GM15510 (cell line): Measurements from ENCODE around the gene LALBA.

Experiments used
- POLR2A ChIP-seq: IDR thresholded peaks from 3 replicates; pipeline ENCODE4 v1.6.1; 2011; ENCODE audit warnings: borderline replicate concordance; ENCODE audit not compliant: insufficient read length; ENCODE audit errors: extremely low read depth

Gene LALBA

DNA sequence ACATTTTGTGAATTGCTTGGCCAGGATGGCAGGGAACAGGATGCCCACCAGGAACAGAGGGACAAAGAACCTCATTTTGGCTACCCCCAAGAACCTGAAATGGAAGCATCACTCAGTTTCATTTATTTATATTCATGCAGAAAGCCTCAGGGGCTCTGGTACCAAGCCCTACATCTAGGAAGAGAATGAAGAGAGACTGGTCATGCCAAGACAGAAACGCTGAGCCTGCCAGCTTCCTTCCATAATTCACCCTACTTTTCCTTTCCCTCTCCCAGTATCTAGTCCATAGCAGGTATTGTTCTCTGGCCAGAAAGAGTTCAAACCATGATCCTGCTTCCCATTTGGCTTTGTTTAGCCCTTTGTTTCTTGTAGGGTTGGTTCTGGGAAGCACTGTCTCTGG lies at the start of gene LALBA:
TSS of gene LALBA (minus strand) at position 101 of the 400 bp plus-strand sequence. CDS start at position 75, 26 bp downstream.
- TF ChIP-seq POLR2A, result no peak

DNA sequence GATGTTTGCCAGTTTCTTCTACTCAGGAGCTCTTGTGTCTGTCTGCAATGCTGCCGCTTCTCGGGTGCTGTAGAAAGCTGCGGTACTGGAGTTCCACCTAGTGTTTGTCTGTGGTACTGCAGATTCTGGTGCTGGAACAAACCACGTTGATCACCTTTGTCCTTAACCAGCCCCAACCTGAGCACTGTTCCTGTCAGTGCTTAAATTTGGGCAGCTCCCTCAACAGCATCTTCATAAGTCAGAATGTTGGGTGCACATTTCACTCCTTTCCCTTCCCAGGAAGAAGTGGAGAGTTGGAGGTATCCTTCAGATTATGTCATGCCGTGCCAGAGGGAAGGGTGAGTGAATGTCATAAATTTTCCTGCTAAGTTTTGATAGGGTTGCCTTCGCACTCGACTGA lies 48.7 kb upstream of the LALBA start:
- TF ChIP-seq POLR2A, result no peak

DNA sequence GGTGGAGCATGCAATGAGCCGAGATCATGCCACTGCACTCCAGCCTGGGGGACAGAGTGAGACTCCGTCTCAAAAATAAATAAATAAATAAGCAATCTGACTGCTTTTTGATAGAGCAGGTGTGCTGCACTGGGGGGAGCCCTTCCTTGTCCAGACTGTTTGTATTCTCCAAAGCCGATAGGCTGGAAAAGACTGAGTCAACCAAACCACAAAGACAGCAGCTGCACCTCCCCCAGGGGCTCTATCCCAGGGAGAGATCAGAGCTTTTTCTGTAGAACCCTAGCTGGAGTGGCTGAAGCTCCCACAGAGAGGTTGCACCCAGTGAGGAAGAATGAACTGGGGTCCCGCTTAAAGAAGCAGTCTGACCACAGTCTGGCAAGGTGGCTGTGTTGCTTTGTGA lies 45.8 kb upstream of the LALBA start:
- TF ChIP-seq POLR2A, result no peak

DNA sequence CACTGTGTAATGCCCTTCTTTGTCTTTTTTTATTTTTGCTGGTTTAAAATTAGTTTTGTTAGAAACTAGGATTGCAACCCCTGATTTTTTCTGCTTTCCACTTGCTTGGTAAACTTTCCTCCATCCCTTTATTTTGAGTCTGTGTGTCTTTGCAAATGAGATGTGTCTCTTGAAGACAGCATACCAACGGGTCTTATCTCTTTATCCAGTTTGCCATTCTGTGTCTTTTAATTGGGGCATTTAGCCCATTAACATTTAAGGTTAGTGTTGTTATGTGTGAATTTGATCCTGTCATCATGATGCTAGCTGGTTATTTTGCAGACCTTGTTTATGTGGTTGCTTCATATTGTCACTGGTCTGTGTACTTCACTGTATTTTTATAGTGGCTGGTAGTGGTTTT lies 43.5 kb upstream of the LALBA start:
- no peak for TF ChIP-seq POLR2A

DNA sequence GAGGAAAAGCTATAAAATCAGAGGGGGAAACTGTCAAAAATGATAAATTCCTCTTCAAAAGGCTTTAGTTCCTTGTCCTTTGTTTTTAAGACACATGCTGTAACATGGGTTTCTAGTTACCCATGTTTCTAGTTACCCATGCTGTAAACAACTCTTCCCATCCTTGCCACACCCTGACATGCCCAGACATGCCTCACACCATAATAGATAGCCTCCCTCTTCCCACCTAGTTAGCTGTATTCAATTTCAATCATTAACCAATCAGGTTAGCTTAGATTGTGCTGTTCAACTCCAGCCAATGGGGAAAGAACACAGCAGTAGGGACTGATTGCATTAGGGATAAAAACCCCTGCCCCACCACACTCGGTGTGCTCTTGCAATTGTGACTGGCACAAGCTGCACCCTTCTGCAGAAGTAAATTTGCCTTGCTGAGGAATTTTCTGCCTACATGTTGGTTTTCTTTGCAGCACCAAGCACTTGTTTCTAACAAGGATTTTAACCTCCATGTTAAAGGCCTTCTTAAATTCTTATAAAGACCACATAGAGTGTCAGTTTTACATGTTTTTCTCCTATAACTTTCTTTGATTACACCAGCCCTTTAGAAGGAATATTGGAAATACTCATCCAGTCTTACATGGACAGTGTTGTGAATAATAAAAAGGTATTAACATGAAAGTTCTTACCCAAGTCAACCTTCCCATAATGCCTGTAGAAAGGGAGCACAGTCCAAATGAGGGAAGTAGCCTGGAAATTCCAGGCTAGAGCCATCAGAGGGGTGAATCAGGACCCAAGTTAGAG lies 32.5 kb upstream of the LALBA start:
- no peak for TF ChIP-seq POLR2A

DNA sequence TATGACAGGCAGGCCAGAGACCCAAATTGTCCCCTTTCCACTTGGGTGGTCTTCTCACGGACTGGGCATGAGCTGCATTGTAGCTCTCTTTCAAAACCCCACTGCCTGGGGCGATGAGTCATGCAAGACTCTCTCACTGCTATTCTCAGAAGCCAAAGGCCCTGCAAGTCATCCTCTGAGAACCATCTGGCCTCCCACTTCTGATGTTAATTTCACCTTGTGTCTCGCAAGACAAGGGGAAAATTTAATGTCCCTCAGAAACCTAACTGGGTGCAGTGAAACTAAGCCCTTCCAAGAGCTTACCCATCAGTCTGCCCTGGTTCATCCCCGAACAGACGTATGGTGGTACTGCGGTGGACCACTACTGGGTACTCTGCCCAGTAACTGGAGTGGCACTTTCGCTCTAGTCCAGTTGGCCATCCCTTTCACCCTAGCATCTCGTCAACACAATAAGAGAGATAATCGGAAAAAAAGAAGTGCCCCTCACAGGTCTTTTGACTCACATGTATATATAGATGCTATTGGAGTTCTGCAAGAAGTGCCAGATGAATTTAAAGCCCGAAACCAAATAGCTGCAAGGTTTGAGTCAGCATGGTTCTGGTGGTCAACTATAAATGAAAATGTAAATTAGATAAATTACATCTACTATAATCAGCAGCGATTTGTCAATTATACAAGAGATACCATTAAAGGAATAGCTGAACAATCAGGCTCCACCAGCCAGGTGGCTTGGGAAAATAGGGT lies 31.3 kb upstream of the LALBA start:
- no peak for TF ChIP-seq POLR2A

DNA sequence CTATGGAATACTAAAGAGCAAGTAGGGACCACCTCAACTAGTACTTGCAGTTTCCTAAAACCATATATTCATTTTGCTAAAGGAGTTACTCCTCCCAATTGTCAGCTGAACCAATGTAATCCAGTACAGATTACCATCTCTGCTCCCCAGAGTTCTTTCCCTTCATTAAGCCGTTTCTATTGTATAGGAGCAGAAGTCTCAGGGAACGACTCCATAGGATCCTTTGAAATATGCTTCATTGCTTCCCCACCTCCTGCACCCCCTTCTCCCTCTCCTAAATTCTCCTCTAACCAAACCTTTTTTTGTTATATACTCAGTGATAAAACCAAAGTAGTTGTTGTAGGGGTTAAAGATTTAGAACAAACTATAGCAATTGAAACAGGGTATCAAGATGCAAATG lies 30.7 kb upstream of the LALBA start:
- no peak for TF ChIP-seq POLR2A

DNA sequence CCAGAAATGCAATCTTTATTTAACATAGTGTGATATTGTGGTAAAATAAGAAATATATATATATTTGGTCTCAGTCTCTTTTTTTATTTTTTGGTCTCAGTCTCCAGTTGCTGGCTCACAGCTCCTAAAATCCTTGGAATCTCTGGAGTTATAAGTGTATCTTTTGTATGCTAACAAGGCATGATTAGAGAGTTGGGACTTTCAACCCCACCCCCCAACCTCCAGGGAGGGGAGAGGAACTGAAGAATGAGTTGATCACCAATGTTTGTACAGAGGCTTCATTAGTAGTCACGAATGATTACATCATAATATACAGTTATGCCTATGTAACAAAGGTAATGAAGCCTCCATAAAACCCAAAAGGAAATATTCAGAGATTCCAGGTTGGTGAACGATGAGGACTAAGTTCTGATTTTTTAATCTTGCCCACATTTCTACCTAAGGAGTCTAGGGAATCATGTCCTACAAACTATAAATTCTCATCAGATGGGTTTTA lies 22.8 kb upstream of the LALBA start:
- TF ChIP-seq POLR2A, result no peak

DNA sequence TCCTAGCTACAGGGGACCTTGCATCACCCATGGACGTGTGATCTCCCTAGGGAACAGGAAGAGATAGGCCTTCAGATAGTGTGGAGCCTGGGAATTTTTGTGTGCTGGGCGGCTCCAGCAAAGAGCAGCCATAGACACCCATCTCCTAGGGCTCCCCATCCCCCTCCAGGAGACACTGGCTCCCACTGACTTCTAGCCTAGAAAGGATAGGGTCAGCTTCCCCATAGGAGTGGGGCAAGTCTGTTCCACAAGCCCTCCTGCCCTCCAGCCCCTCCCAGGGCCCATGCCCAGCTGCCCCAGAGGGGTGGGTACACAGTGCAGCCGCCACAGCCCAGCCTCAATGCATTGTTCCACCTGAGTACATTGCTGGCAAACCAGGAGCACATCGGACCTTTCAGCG lies 16.5 kb upstream of the LALBA start:
- no peak for TF ChIP-seq POLR2A

DNA sequence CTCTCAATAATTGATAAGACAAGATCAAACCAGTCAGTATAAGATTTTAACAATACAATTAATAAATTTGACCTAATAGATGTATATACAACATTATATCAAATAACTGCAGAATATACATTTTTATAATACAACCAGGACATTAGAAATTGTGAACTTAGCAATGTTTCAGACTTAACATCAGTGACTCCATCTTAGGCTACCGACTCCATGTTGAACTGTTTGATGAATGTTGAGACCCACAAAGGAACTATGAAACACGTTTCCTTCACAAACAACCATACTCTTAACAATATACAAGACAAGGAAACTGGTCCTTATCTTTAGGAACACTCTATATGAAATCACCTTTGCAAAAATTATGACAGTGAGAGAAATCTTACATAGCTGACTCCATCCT lies 13.9 kb upstream of the LALBA start:
- TF ChIP-seq POLR2A, result no peak

DNA sequence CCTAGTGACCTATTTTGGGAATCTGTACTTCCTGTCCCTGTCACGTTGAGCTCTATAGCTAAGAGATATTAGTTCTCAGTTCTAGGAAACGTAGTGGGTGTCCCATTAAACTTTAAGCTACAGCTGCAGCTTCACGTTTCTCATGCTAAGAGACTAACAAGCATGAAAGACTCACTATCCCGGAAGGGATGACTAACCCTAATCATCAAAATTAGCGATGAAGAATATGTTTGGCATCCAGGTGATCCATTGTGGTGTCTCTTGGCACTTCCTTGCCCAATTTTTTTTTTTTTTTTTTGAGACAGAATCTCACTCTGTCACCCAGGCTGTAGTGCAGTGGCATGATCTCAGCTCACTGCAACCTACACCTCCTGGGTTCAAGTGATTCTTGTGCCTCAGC lies 11.0 kb upstream of the LALBA start:
- no peak for TF ChIP-seq POLR2A

DNA sequence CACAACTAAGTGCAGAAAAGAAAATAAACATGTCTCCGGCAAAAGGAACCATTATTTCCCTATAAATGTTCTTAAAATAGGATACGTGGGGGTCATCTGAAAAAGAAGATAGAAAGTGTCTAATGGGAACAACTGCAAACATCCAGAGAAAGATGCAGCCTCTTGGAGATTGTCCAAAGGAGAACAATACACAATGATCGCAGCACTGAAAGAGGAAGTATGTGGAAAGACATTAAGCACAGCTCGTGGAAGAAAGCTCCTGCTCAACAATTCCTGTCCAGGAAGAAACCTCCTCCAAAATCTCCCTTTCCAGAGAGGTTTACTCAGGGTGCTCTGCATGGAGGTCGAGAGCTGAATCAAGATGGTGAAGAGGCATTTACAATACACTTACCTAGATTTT lies 2.5 kb upstream of the LALBA start:
- no peak for TF ChIP-seq POLR2A

DNA sequence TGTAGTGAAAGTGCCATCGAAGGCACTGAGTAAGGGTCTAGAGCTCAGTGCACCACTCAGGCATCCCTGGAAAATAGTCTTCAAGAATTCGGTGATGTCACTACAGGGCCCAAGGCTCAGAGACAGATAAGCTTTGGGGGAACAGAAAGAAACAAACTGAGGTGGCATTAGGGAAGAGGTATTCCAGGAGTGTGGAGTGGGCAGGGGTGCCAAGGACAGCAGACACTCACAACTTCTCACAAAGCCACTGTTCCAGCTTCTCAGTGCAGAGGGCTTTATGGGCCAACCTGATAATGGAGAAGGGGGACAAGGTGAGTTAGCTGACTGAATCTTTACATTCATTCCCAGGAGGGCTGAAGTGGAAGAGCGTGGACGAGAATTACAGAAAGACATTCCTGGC lies 2.1 kb downstream of the LALBA start:
- no peak for TF ChIP-seq POLR2A

DNA sequence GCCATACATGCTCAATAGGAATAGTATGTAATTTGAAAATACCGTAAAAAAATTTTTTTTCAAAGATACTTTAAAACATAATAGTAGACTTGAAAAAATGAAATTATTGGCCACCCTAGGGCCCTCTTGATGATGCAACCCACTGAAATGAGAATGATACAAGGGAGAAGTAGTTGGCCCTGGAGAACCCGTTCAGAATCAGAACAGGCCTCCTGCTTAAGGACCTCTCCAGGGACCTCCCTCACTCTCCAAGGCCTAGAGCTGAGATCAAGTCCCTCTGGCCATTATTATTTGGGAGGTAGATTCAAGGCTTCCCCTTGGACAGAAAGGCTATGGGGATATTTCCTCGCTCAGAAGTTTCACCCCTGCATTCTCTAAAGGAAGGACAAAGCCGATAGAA lies 11.9 kb downstream of the LALBA start:
- TF ChIP-seq POLR2A, result no peak

DNA sequence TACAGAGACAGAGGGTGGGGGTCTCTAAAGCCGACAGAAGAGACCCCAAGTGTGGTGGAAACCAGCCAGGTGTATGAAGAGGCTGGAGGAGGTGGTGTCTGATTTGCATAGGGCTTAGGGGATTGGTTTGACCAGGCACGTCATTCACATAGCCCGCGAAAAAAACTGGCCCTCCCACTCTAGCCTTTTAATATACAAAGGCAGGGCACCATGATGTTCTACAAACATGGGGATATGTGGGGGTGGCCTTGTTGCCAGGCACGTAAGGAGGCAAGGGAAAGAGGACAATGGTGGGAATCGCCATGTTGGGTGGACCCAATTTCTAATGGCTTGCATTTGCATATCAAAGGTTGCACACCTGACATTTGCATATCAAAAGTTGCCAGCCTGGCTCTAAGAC lies 13.2 kb downstream of the LALBA start:
- no peak for TF ChIP-seq POLR2A
